ENCODE data around the gene IFT122. TPM values are rescaled to one million over a fixed set of nuclear protein-coding genes. Genes with fewer than 3 reads are reported as not detected.
"Not testable (repeated sequence)": the region's sequence is repeated elsewhere in the genome, so short reads cannot be mapped to it uniquely, and the experiment has no call there.

Gene IFT122
- 15.9 TPM for polyA plus RNA-seq (2013, experiment 1 of 2; ENCODE audit: insufficient read length)
- polyA plus RNA-seq (2013, experiment 2 of 2; ENCODE audit: insufficient read length), result 15.3 TPM

- DNase-seq, result peak; percentile 99
Measured at GRCh38 chr3:129439817-129440617, at the start of gene IFT122, which contains the start of gene MBD4. Gene IFT122 (plus strand): TSS chr3:129440224. CDS start chr3:129440331, 107 bp downstream. Gene MBD4 (minus strand): TSS chr3:129439948. CDS start chr3:129439833, 115 bp downstream.

- DNase-seq, result not testable (repeated sequence)
Measured at GRCh38 chr3:129391583-129391982, 48.4 kb upstream of the IFT122 start.

GRCh38 chr3:129392106-129392887, 47.7 kb upstream of the IFT122 start:
- not testable (repeated sequence) for DNase-seq

- no peak for DNase-seq
Measured at GRCh38 chr3:129393271-129393670, 46.8 kb upstream of the IFT122 start.

GRCh38 chr3:129393760-129394564, 46.1 kb upstream of the IFT122 start:
- DNase-seq, result not testable (repeated sequence)

GRCh38 chr3:129398803-129399144, 41.2 kb upstream of the IFT122 start:
- peak; percentile 12 for DNase-seq

GRCh38 chr3:129399145-129399894, 40.7 kb upstream of the IFT122 start:
- peak; percentile 97 for DNase-seq

GRCh38 chr3:129399895-129400357, 40.1 kb upstream of the IFT122 start:
- DNase-seq, result peak; percentile 15

GRCh38 chr3:129402210-129402609, 37.8 kb upstream of the IFT122 start:
- DNase-seq, result no peak

GRCh38 chr3:129402616-129403015, 37.4 kb upstream of the IFT122 start:
- DNase-seq, result no peak

- no peak for DNase-seq
Measured at GRCh38 chr3:129403450-129403849, 36.6 kb upstream of the IFT122 start.

GRCh38 chr3:129404130-129404529, 35.9 kb upstream of the IFT122 start:
- DNase-seq, result no peak

- no peak for DNase-seq
Measured at GRCh38 chr3:129404610-129405009, 35.4 kb upstream of the IFT122 start.

- no peak for DNase-seq
Measured at GRCh38 chr3:129409541-129409940, 30.5 kb upstream of the IFT122 start.

- DNase-seq, result no peak
Measured at GRCh38 chr3:129410971-129411370, 29.1 kb upstream of the IFT122 start.

- no peak for DNase-seq
Measured at GRCh38 chr3:129412542-129413198, 27.4 kb upstream of the IFT122 start.

GRCh38 chr3:129413238-129413637, 26.8 kb upstream of the IFT122 start:
- not testable (repeated sequence) for DNase-seq

GRCh38 chr3:129413687-129414506, 26.1 kb upstream of the IFT122 start:
- DNase-seq, result peak; percentile 33

GRCh38 chr3:129415378-129415777, 24.6 kb upstream of the IFT122 start:
- DNase-seq, result no peak

GRCh38 chr3:129415830-129416229, 24.2 kb upstream of the IFT122 start:
- DNase-seq, result no peak

All from fibroblast of skin of scalp (primary cell).